HepG2 (cell line): Measurements from ENCODE around the gene ZNRD2. TPM values are rescaled to one million over a fixed set of nuclear protein-coding genes. Genes with fewer than 3 reads are reported as not detected.

Experiments used
- ARHGAP35 ChIP-seq: sonication (generic); formaldehyde crosslinking; IDR thresholded peaks from 2 replicates; pipeline ENCODE4 v1.9.0; 2022; ENCODE audit warnings: mild to moderate bottlenecking, inconsistent platforms, moderate library complexity, missing genetic modification reagents, borderline replicate concordance
- FOSL1 ChIP-seq: sonication (generic); formaldehyde crosslinking; IDR thresholded peaks from 2 replicates; pipeline ENCODE4 v1.9.0; 2021; ENCODE audit warnings: missing genetic modification reagents, borderline replicate concordance
- IKZF4 ChIP-seq: sonication (generic); formaldehyde crosslinking; IDR thresholded peaks from 2 replicates; pipeline ENCODE4 v1.5.1; 2020; ENCODE audit warnings: borderline replicate concordance, mild to moderate bottlenecking, low read depth, missing genetic modification reagents; ENCODE audit errors: not compliant biosample characterization
- KDM2A ChIP-seq: sonication (generic); formaldehyde crosslinking; IDR thresholded peaks from 2 replicates; pipeline ENCODE4 v1.4.0; 2020; ENCODE audit warnings: low read depth, missing genetic modification reagents, borderline replicate concordance
- MATR3 ChIP-seq: sonication (generic); formaldehyde crosslinking; IDR thresholded peaks from 2 replicates; pipeline ENCODE4 v1.4.0; 2020; ENCODE audit warnings: missing genetic modification reagents
- MTF2 ChIP-seq: sonication (generic); formaldehyde crosslinking; IDR thresholded peaks from 2 replicates; pipeline ENCODE4 v1.5.0; 2020; ENCODE audit warnings: missing genetic modification reagents, borderline replicate concordance
- NR2C2 ChIP-seq: sonication (generic); formaldehyde crosslinking; IDR thresholded peaks from 2 replicates; pipeline ENCODE4 v1.4.0; 2020; ENCODE audit warnings: missing genetic modification reagents, mild to moderate bottlenecking, moderate library complexity, borderline replicate concordance
- RBFOX2 ChIP-seq: fragments of 200-400 bp; formaldehyde crosslinking; IDR thresholded peaks from 2 replicates; pipeline ENCODE4 v1.6.1; 2017; ENCODE audit warnings: low read depth, mild to moderate bottlenecking, low read length
- SIN3A ChIP-seq: IDR thresholded peaks from 2 replicates; pipeline ENCODE4 v1.6.1; 2011; ENCODE audit warnings: low read depth, mild to moderate bottlenecking, control low read depth, low read length, borderline replicate concordance
- SOX5 ChIP-seq: IDR thresholded peaks from 2 replicates; pipeline ENCODE4 v1.6.1; 2016; ENCODE audit warnings: borderline replicate concordance
- SP1 ChIP-seq, 2 experiments: fragments of 450-650 bp in 1 of 2; sonication (generic) in 1 of 2; formaldehyde crosslinking in 1 of 2; IDR thresholded peaks; 2 replicates each; pipeline versions ENCODE4 v1.4.0 to v1.6.1; 2016 to 2020; ENCODE audit warnings: missing genetic modification reagents in 1 of 2
- TEAD3 ChIP-seq: optimal IDR thresholded peaks from 2 replicates; pipeline ENCODE3; 2016; ENCODE audit warnings: borderline replicate concordance
- ZNF441 ChIP-seq: sonication (generic); formaldehyde crosslinking; IDR thresholded peaks from 2 replicates; pipeline ENCODE4 v1.7.0; 2021; ENCODE audit warnings: missing genetic modification reagents, borderline replicate concordance
- polyA plus RNA-seq, 8 experiments: library from polyadenylated mRNA; depleted of rRNA in 3 of 8; stranded (reverse) in 7 of 8; unstranded in 1 of 8; fragments of >200 nt; fragmentation: Illumina TruSeq in 4 of 8; extraction: Trizol in 4 of 8; gene quantifications; 2 replicates each; pipeline versions ENCODE4 v1.2.1 to v1.2.3, GENCODE V29; 2011 to 2016; ENCODE audit warnings: low read depth in 4 of 8, missing spikeins in 1 of 8, mixed read lengths in 1 of 8; ENCODE audit not compliant: insufficient read depth in 1 of 8
- total RNA-seq, 5 experiments: library from RNA; depleted of rRNA; stranded (reverse); fragments of >200 nt; fragmentation: Illumina TruSeq; extraction: Trizol; gene quantifications; 2 replicates each; pipeline ENCODE4 v1.2.3, GENCODE V29; 2016; ENCODE audit warnings: low read depth in 1 of 5
- TF ChIP-seq, protein P1 (sequence below): sonication (generic); formaldehyde crosslinking; IDR thresholded peaks from 2 replicates; pipeline ENCODE4 v1.4.0; 2020; ENCODE audit warnings: missing genetic modification reagents, mild to moderate bottlenecking, borderline replicate concordance
- TF ChIP-seq, protein P2 (sequence below): sonication (generic); formaldehyde crosslinking; IDR thresholded peaks from 2 replicates; pipeline ENCODE4 v1.5.0; 2020; ENCODE audit warnings: mild to moderate bottlenecking, missing genetic modification reagents, borderline replicate concordance
- TF ChIP-seq, protein P3 (sequence below): sonication (generic); formaldehyde crosslinking; IDR thresholded peaks from 2 replicates; pipeline ENCODE4 v1.4.0; 2020; ENCODE audit warnings: missing genetic modification reagents
- TF ChIP-seq, protein P4 (sequence below): sonication (generic); formaldehyde crosslinking; IDR thresholded peaks from 2 replicates; pipeline ENCODE4 v1.4.0; 2020; ENCODE audit warnings: missing genetic modification reagents

The ZNRD2 gene
- total and polyA plus RNA-seq, 2 of the 13 experiments (the other 11 are each of a cell fraction or from before 2014, with no cell fraction given), result 29.2 to 34.0 TPM

DNA sequence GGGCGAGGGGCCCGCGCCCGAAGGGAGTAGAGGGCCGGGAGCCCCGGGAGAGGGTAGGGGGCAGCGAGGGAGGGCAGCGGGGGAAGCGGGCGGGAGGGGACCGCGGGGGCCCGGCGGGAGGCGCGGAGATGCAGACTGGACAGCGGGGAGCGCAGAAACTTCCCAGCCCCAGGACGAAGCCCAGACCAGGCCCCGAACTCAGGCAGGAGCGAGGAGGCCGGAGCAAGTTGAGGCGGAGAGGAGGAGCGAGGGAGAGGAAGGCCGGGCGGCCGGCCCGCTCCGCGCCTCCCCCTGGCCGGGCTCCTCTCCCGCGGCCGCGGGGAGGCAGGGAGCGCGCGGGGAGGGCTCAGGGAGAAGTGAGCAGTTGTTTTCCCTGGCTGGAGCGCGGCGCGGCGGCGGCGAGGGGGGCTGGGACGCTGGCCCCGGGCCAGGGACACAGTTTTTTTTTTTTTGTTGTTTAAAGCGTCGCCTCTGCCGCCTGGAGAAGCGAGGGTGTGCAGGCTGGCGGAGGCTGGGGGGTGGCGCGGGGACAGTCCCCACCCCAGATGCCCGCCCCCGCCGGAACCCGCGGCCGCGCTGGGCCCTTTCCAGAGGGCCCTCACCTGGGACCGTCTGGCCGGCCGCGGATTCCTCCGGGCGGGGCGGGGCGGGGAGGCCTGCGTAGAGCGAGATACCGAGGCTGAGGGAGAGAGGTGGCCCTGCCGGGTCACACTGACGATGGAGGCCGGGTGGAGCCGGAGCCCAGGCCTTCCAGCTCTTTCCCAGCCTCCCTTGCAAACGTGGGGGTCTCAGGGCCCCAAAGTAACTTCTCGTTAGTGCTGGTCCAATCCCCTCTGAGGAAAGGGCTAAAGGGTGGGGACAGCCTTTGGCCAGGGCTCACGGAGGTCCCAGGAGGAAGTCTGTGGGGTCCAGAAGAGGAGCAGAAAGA is 12.0 kb upstream of the ZNRD2 start, which contains the start of gene LTBP3 (continued):
- TF ChIP-seq MTF2 (CRISPR knock-in tag), result 0 out of 2 replicates have a peak, but pooled peaks have one; percentile 9
- no peak for TF ChIP-seq ZNF441 (CRISPR knock-in tag)
- TF ChIP-seq, protein P1, sequence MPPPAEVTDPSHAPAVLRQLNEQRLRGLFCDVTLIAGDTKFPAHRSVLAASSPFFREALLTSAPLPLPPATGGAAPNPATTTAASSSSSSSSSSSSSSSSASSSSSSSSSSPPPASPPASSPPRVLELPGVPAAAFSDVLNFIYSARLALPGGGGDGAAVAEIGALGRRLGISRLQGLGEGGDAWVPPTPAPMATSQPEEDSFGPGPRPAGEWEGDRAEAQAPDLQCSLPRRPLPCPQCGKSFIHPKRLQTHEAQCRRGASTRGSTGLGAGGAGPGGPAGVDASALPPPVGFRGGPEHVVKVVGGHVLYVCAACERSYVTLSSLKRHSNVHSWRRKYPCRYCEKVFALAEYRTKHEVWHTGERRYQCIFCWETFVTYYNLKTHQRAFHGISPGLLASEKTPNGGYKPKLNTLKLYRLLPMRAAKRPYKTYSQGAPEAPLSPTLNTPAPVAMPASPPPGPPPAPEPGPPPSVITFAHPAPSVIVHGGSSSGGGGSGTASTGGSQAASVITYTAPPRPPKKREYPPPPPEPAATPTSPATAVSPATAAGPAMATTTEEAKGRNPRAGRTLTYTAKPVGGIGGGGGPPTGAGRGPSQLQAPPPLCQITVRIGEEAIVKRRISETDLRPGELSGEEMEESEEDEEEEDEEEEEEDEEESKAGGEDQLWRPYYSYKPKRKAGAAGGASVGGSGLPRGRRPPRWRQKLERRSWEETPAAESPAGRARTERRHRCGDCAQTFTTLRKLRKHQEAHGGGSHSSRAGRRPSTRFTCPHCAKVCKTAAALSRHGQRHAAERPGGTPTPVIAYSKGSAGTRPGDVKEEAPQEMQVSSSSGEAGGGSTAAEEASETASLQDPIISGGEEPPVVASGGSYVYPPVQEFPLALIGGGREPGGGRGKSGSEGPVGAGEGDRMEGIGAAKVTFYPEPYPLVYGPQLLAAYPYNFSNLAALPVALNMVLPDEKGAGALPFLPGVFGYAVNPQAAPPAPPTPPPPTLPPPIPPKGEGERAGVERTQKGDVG (CRISPR knock-in tag), result no peak
- TF ChIP-seq SIN3A, result 0 out of 2 replicates have a peak, but pooled peaks have one; percentile 21
- no peak for TF ChIP-seq ARHGAP35
- TF ChIP-seq RBFOX2, result peak; percentile 76
- 0 out of 2 replicates have a peak, but pooled peaks have one; percentile 27 for TF ChIP-seq NR2C2
- TF ChIP-seq, protein P2, sequence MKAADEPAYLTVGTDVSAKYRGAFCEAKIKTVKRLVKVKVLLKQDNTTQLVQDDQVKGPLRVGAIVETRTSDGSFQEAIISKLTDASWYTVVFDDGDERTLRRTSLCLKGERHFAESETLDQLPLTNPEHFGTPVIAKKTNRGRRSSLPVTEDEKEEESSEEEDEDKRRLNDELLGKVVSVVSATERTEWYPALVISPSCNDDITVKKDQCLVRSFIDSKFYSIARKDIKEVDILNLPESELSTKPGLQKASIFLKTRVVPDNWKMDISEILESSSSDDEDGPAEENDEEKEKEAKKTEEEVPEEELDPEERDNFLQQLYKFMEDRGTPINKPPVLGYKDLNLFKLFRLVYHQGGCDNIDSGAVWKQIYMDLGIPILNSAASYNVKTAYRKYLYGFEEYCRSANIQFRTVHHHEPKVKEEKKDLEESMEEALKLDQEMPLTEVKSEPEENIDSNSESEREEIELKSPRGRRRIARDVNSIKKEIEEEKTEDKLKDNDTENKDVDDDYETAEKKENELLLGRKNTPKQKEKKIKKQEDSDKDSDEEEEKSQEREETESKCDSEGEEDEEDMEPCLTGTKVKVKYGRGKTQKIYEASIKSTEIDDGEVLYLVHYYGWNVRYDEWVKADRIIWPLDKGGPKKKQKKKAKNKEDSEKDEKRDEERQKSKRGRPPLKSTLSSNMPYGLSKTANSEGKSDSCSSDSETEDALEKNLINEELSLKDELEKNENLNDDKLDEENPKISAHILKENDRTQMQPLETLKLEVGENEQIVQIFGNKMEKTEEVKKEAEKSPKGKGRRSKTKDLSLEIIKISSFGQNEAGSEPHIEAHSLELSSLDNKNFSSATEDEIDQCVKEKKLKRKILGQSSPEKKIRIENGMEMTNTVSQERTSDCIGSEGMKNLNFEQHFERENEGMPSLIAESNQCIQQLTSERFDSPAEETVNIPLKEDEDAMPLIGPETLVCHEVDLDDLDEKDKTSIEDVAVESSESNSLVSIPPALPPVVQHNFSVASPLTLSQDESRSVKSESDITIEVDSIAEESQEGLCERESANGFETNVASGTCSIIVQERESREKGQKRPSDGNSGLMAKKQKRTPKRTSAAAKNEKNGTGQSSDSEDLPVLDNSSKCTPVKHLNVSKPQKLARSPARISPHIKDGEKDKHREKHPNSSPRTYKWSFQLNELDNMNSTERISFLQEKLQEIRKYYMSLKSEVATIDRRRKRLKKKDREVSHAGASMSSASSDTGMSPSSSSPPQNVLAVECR (CRISPR knock-in tag), result peak; percentile 43; the same call in 1 of the 2 replicates
- TF ChIP-seq, protein P3, sequence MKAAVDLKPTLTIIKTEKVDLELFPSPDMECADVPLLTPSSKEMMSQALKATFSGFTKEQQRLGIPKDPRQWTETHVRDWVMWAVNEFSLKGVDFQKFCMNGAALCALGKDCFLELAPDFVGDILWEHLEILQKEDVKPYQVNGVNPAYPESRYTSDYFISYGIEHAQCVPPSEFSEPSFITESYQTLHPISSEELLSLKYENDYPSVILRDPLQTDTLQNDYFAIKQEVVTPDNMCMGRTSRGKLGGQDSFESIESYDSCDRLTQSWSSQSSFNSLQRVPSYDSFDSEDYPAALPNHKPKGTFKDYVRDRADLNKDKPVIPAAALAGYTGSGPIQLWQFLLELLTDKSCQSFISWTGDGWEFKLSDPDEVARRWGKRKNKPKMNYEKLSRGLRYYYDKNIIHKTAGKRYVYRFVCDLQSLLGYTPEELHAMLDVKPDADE (CRISPR knock-in tag), result no peak
- no peak for TF ChIP-seq SOX5 (CRISPR knock-in tag)
- TF ChIP-seq, protein P4, sequence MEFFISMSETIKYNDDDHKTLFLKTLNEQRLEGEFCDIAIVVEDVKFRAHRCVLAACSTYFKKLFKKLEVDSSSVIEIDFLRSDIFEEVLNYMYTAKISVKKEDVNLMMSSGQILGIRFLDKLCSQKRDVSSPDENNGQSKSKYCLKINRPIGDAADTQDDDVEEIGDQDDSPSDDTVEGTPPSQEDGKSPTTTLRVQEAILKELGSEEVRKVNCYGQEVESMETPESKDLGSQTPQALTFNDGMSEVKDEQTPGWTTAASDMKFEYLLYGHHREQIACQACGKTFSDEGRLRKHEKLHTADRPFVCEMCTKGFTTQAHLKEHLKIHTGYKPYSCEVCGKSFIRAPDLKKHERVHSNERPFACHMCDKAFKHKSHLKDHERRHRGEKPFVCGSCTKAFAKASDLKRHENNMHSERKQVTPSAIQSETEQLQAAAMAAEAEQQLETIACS (CRISPR knock-in tag), result peak; percentile 41; the same call in 1 of the 2 replicates
- no peak for TF ChIP-seq MATR3 (CRISPR knock-in tag)
- no peak for TF ChIP-seq SP1 (IDR thresholded peaks at IDR 0.05)
- no peak for TF ChIP-seq SP1 (CRISPR knock-in tag; IDR thresholded peaks at IDR 0.05)
- peak; percentile 57 for TF ChIP-seq KDM2A (CRISPR knock-in tag)
- peak; percentile 60 for TF ChIP-seq IKZF4 (CRISPR knock-in tag)
- peak; percentile 72 for TF ChIP-seq TEAD3 (CRISPR knock-in tag)
- no peak for TF ChIP-seq FOSL1 (CRISPR knock-in tag)
